HG03280 (cell line): ENCODE results near the gene KIF11.
A peak's percentile ranks its signal among the peaks of the same experiment; 100 is the strongest.
"Not testable (repeated sequence)": the region's sequence is repeated elsewhere in the genome, so short reads cannot be mapped to it uniquely, and the experiment has no call there.

Source experiments
- ATAC-seq: cut with Tn5 transposase; IDR thresholded peaks from one replicate; pipeline ENCODE4 v1.9.1; 2021; ENCODE audit warnings: mild to moderate bottlenecking, moderate library complexity; ENCODE audit not compliant: unreplicated experiment

The KIF11 gene

GRCh38 chr10:92590623-92591549, 2.0 kb upstream of the KIF11 start:
- peak; percentile 3 for ATAC-seq

GRCh38 chr10:92591550-92592022, 1.3 kb upstream of the KIF11 start:
- ATAC-seq, result peak; percentile 75

GRCh38 chr10:92593619-92594588, 974 bp downstream of the KIF11 start:
- no peak for ATAC-seq

- no peak for ATAC-seq
Measured at GRCh38 chr10:92595505-92595904, 2.6 kb downstream of the KIF11 start.

- ATAC-seq, result no peak
Measured at GRCh38 chr10:92598321-92598720, 5.4 kb downstream of the KIF11 start.

GRCh38 chr10:92604841-92605240, 11.9 kb downstream of the KIF11 start:
- ATAC-seq, result no peak

- no peak for ATAC-seq
Measured at GRCh38 chr10:92615515-92615914, 22.6 kb downstream of the KIF11 start.

- ATAC-seq, result no peak
Measured at GRCh38 chr10:92619368-92619767, 26.4 kb downstream of the KIF11 start.

- ATAC-seq, result no peak
Measured at GRCh38 chr10:92627845-92628480, 35.0 kb downstream of the KIF11 start.

GRCh38 chr10:92629945-92630344, 37.0 kb downstream of the KIF11 start:
- ATAC-seq, result no peak

GRCh38 chr10:92638037-92638436, 45.1 kb downstream of the KIF11 start:
- ATAC-seq, result no peak

- ATAC-seq, result no peak
Measured at GRCh38 chr10:92640107-92640506, 47.2 kb downstream of the KIF11 start.

GRCh38 chr10:92641492-92641891, 48.6 kb downstream of the KIF11 start:
- no peak for ATAC-seq

GRCh38 chr10:92644921-92645320, 52.0 kb downstream of the KIF11 start:
- ATAC-seq, result no peak

GRCh38 chr10:92650864-92651263, 57.9 kb downstream of the KIF11 start:
- not testable (repeated sequence) for ATAC-seq

GRCh38 chr10:92655426-92655825, 62.5 kb downstream of the KIF11 start:
- ATAC-seq, result no peak

GRCh38 chr10:92656266-92656961, 63.5 kb downstream of the KIF11 start:
- ATAC-seq, result no peak

GRCh38 chr10:92657024-92657423, 64.1 kb downstream of the KIF11 start:
- ATAC-seq, result no peak

GRCh38 chr10:92662848-92663247, 69.9 kb downstream of the KIF11 start:
- ATAC-seq, result no peak

GRCh38 chr10:92664322-92664721, 71.4 kb downstream of the KIF11 start:
- ATAC-seq, result no peak
